ENCODE data around the gene CBLN3.

- TF ChIP-seq POLR2A (IDR thresholded peaks at IDR 0.05) = no peak
- TF ChIP-seq CTCF (IDR thresholded peaks at IDR 0.05) = no peak
These were observed 30.6 kb downstream of the CBLN3 start, which contains the start of gene NYNRIN for GRCh38 chr14:24398653-24399446.

Measured in tibial nerve (tissue), 3 donors.